HG03045 (cell line): ENCODE data around the gene C19orf12.

Experiments
- ATAC-seq: cut with Tn5 transposase; IDR thresholded peaks from one replicate; pipeline ENCODE4 v1.9.1; 2021; ENCODE audit warnings: mild to moderate bottlenecking, moderate library complexity; ENCODE audit not compliant: unreplicated experiment

Gene C19orf12

DNA sequence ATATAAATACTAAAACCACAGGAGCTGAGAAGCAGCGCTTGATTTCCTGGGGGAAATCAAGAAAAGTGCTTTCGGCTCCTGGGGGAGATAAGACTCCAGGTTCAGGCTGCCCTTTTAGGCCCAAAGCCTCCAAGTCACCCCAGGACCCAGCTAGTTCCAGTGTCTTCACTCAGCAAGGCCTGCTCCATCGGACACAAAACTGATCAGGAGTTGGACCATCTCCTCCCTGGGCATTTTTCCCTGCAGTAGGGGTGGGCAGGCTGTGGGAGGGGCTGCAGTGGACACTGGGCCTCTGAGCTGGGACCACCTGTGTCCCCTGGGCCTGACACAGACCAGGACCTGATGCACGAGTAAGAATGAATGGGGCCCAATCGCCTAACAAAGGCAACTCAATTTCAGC is 15.2 kb downstream of the C19orf12 start:
- no peak for ATAC-seq

- no peak for ATAC-seq
Measured at GRCh38 chr19:29697523-29698261, 17.4 kb downstream of the C19orf12 start.

DNA sequence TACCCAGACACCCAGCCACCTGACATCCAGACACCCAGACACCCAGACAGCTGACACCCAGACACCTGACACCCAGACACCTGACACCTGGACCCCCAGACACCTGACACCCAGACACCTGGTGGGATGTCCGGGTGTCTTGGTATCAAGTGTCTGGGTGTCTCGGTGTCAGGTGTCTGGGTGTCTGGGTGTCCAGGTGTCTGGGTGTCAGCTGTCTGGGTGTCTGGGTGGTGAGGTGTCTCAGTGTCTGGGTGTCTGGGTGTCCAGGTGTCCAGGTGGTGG is 18.6 kb downstream of the C19orf12 start:
- ATAC-seq: no peak

DNA sequence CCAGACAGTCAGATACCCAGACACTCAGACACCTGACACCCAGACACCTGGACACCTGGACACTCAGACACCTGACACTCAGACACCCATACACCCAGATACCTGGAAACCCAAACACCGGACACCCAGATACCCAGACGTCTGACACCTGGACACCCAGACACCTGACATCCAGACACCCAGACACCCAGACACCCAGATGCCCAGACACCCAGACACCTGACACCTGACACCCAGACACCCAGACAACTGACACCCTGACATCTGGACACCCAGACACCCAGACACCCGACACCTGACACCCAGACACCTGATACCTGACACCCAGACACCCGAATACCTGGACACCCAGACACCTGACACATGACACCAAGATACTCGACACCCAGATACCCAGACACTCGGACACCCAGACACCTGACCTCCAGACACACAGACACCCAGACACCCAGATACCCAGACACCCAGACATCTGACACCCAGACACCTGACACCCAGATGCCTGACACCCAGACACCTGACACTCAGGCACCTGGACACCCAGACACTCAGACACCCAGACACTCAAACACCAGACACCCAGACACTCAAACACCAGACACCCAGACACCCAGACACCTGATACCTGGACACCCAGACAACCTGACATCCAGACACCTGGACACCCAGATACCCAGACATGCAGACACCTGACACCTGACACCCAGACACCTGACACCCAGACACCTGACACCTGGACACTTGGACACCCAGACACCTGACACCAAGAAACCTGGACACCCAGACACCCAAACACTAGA is 19.1 kb downstream of the C19orf12 start:
- no peak for ATAC-seq

GRCh38 chr19:29694669-29695627 is 20.1 kb downstream of the C19orf12 start:
- ATAC-seq: peak; percentile 87

DNA sequence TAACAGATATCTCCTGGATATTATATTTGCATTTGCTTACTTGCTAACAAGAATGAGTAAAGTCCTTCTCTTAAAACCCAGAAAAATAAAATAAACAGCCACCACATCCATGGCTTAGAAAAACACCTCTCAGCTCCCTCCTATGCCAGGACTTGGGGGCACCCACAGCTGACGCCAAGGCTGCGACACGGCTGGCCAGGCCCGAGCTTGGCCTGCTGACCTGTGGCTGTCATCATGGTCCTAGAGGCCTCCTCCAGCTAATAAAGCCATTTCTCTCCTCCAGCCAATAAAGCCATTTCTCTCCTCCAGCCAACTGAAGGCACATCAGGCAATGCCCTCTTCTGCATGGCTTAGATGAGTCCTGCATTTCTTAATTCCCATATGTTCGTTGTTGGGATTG is 20.9 kb downstream of the C19orf12 start:
- no peak for ATAC-seq

- no peak for ATAC-seq
Measured at GRCh38 chr19:29690842-29691241, 24.2 kb downstream of the C19orf12 start.

DNA sequence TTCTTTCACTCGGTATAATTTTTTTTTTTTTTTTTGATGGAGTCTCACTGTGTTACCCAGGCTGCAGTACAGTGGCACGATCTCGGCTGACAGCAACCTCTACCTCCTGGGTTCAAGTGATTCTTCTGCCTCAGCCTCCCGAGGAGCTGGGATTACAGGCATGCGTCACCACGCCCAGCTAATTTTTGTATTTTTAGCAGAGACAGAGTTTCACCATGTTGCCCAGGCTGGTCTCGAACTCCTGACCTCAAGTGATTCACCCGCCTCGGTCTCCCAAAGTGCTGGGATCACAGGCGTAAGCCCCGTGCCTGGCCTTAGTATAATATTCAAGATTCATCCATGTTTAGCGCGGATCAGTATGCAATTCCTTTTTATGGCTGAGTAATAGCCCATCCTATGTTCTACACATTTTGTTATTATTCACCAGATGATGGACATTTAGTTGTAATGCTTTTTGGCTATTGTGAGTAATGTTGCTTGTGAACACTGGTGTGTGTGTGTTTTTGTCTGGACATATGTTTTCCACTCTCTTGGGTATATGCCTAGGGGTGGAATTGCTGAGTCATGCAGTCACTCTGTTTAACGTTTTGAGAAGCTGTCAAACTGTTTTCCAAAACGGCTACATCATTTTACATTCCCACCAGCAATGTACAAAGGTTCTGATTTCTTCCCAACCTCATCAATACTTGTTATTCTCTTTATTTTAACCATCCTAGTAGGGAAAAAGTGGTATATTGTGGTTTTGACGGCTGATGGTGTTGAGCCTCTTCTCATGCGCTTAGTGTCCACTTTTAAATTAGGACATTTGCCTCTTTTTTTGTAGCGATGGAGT is 26.9 kb downstream of the C19orf12 start:
- ATAC-seq: no peak

DNA sequence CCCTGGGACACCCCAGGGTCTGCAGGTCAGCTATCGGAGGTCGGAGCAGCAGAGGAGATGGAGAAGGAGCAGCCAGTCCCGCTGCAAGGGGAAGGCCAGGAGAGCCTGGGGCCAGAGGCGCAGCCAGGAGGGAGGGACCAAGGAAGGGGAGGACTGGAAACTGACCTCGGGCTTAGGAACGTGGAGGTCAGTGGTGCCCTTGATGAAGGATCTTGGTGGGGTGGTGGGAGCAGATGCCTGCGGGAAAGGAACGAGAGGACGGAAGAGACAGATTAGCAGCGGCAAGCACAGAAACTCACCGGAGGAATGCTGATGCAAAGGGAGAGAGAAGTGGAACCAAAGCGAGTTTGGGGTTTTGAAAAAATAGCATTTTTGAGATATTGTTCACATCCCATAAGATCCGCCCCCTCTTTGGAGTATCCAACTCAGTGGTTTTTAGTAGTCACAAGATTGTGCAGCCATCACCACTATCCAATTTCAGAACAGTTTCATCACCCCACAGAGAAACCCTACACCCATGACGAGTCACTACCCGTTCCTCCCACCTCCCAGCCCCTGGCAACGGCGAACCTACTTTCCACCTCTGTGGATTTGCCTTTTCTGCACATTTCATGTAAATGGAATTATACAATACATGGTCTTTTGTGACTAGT is 27.7 kb downstream of the C19orf12 start:
- ATAC-seq: no peak

DNA sequence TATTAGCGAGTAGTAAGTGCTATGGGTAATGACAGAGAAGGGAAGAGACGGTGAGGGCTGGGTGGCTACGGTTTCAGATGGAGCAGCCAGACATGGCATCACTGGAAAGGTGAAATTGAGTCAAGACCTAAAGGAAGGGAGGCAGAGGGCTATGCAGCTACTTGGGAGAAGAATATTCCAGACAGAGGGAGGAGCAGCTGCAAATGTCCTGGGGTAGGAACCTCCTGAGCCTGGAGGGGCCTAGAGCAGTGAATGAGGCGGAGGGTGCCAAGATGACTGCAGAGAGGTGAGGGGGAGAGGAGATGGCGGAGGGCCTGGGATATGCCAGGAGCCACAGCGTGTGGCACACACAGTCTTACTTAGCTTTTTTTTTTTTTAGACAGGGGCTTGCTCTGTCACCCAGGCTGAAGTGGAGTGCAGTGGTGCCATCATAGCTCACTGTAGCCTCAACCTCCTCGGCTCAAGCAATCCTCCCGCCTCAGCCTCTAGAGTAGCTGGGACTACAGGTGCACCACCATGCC is 28.7 kb downstream of the C19orf12 start:
- ATAC-seq: no peak

DNA sequence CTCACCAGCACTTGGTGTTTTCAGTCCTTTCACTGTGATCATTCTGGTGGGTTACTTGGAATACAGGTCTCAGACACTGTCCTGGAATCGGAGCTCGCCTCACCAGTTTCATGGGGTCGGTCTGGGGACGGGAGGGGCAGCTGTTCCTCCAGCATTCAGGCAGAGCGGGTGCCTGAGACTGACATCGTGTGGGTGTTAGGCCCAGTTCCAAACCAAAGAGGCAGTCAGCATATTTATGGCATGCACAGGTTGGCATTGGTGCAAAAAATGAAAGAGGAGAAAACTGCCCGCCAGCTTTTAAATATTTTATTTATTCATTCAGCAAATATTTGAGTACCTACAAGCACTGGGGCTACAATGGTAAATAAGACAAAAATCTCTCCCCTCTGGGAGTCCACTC is 29.7 kb downstream of the C19orf12 start:
- ATAC-seq: no peak

GRCh38 chr19:29683009-29683408 is 32.1 kb downstream of the C19orf12 start:
- no peak for ATAC-seq

GRCh38 chr19:29682236-29682895 is 32.7 kb downstream of the C19orf12 start:
- no peak for ATAC-seq

DNA sequence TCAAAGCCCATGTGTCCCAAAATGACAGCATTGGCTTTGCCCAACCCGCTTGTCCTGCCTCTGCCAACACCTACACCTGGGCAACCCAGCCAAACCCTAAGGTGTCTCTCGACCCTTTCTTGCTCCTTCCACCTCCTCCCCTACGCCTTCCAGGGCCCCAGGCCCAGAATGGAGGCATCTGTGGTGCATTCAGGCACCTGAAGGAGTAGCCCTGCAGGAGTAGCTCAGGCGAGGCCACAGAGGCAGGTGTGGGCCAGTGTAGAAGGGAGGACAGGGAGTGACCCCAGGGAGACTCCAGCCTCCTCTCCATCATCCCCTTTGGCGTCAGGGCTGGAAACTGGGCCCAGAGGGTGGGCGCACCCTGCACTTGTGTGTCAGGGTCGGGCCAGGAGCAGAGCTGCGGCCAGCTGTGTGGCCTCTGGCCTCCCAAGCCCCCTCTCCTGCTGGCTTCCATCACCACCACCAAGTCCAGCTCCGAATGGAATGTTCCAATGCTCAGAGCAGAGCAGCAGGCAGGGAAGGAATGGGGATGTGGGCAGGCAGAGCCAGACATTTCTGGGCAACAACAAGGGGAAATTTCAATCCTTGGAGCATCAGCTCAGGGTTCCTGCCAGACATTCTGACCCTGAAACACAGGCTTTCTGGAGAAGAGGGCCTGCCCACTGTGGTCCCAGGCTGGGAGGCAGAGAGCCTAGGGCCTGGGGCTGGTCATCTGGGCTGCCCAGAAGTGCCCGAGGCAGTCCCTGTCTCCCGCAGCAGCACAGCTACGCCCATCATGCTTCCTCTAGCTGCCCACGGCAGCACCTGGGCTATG is 33.4 kb downstream of the C19orf12 start:
- ATAC-seq: no peak

DNA sequence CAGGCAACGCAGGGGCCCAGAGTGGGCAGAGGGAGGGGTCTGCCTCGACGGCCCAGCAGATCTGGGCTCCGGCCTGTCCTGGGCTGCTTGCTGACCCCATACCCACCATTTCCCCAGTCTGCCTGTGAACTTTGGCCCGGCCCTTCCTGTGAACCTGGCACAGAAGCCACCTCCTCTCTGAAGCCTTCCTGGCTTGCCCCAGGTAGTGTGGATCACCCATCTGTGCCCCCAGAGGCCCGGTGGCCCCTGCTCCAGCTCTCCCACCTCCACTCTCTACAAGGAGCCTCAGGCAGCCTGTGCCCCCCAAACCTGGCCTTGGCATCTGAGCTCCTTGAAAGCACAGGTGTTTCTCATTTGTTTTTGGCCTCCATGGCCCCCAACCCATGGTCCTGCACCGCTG is 34.1 kb downstream of the C19orf12 start:
- no peak for ATAC-seq

DNA sequence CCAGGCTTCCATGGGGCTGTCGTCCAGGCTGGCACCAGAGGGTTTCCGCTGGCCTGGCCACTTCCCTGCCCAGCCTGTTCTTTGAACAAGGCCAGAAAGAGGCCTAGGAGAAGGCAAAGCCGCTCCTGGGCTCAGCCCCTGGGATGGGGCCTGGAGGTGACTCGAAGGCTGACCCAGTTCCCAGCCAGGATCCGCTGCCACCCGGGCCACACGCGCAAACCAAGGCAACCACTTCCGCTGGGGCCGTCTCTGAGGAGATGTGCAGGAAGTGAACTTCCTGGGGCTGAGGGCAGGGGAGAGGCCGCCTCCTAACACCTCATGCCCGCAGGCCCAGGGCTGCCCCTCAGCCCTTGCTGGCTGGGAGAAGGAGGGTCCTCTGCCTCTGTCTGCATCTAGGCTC is 34.6 kb downstream of the C19orf12 start:
- ATAC-seq: no peak

DNA sequence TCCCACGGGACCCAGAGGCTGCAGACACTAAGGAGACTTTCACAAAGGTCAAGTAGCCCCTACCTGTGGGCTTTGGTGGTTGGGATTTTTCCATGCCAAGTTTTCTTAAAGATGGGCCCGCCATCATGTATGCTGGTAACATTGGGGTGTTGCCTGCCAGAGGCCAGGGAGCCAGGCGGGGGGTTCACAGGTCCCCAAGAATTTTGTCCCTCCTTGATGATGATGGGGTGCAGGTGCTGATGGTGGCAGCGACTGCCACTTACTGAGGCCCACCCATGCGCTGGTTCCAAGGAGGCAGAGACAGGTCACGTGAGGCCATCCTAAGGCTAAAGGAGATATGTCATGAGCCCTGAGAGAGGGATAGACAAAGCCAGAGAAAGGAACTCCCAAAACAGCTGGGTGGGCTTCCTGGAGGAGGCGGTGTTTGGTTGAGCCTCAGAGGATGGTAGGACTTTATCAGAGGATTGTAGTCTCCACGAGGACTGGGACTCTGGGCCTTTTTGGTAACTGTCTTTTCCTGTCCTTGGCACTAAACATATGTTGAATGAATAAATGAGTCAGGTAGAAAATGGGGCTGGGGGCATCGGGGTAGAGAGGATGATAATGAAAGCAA is 35.4 kb downstream of the C19orf12 start:
- no peak for ATAC-seq

DNA sequence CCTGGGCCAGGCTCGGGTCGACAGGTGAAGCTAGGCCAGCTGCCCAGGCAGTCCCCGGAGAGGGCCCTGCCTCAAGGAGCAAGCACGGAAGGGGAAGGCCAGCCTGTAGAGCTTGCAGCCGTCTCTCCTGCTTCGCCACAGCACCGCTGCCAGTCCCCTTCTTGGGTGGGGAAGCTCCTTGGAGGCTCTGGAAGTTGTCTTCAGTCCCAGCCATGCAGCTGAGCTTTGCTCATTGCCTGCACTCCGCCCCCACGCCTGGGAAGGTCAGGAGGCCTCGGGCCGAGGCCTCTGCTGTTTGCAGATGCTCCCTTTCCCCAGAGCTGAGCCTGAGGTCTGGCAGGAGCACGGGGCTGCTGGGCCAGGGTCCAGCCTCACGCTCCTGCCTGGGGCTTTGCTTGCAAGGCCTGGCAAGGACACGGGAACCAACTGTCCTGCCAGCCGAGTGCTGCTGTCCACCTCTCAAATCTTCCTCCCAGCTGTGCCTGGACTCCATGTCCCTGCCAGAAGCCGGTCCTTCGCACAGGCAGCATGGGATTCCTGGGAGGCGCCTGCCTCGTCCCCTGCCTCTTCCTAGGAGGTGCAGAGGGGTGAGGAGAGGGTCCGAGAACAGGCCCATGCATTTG is 36.5 kb downstream of the C19orf12 start:
- no peak for ATAC-seq
